Pancreas (tissue), 10 donors: Measurements from ENCODE around the gene CILP2. TPM values are rescaled to one million over a fixed set of nuclear protein-coding genes. Genes with fewer than 3 reads are reported as not detected.

ENCODE experiments used
- ATAC-seq, 4 donors: fragments of 200-7000 bp; cut with Tn5 transposase; one replicate each; pipeline versions ENCODE4 v1.8.0 to v1.9.1; 2020; ENCODE audit warnings: mild to moderate bottlenecking in 4 of 4, moderate library complexity in 4 of 4
- DNase-seq, 6 donors: peaks; one replicate each; pipeline ENCODE4 v3.0.0-alpha.2; 2020
- FAIRE-seq: peaks from 2 replicates; lab custom pipeline; 2012; peaks lifted over from hg19 to GRCh38; lab: Jason Lieb, UNC
- H3K27ac ChIP-seq, 4 donors: fragments of 200-600 bp; sonication (generic); 1 replicate in 3 of 4; 2 replicates in 1 of 4; pipeline versions ENCODE4 v1.5.0 to v1.8.0; 2020
- H3K27me3 ChIP-seq, 4 donors: fragments of 200-600 bp; one replicate each; pipeline ENCODE4 v1.8.0; 2021
- H3K36me3 ChIP-seq, 3 donors: fragments of 200-600 bp; sonication (generic) in 1 of 3; one replicate each; pipeline versions ENCODE4 v1.5.0 to v1.8.0; 2020 to 2021
- H3K4me1 ChIP-seq, 3 donors: fragments of 200-600 bp; one replicate each; pipeline ENCODE4 v1.8.0; 2021
- H3K4me3 ChIP-seq, 4 donors: fragments of 200-600 bp; sonication (generic) in 2 of 4; one replicate each; pipeline versions ENCODE4 v1.5.0 to v1.8.0; 2020 to 2021
- H3K9me3 ChIP-seq, 4 donors: fragments of 200-600 bp; one replicate each; pipeline ENCODE4 v1.8.0; 2021
- CTCF ChIP-seq, 4 donors: fragments of 200-600 bp; sonication (generic) in 3 of 4; IDR thresholded peaks; one replicate each; pipeline versions ENCODE4 v1.5.0 to v1.8.0; 2021; ENCODE audit warnings: antibody characterized with exemption in 4 of 4
- WGBS, 2 donors: extraction: QIAGEN DNeasy Blood & Tissue Kit; methylation state at CpG; one replicate each; pipeline ENCODE4 v1.1.7; 2013; 5-methylcytosine and 5-hydroxymethylcytosine counted together
- intact Hi-C, 3 donors: fragments of 100-400 bp; cut with DNase I; formaldehyde crosslinking; loops; one replicate each; pipeline versions ENCODE4 v1.11.1 to v1.14.2; 2022
- polyA plus RNA-seq, 2 donors: library from polyadenylated mRNA; stranded (reverse); fragments of 200-250 nt; gene quantifications; one replicate each; pipeline ENCODE4 v1.2.3, GENCODE V29; 2013
- total RNA-seq, 6 donors: library from RNA; stranded (reverse); fragmentation: NEBNext Ultra II Directional in 4 of 6; extraction: Animal tissue kit (Norgen Biotek cat#: 25700) in 4 of 6; gene quantifications; one replicate each; pipeline versions ENCODE4 v1.2.1 to v1.2.4, GENCODE V29; 2021 to 2023
- donor health status: healthy with polysubstance abuse.
- donor health status: DM: no; HTN: no; CAD: no; lungs with moderate emphysema.
- donor health status: DM: no; HTN: no; CAD: no.
- donor health status: control.
- donor health status: control.
- donor health status: Bipolar disorder and iron deficiency.
- donor health status: DM: yes; HTN: yes; CAD: no.
- donor health status: DM: no; HTN: no; CAD: no.
- donor health status: DM: no; HTN: no; CAD: no.
- donor health status: DM: yes; HTN: yes; CAD: no.

The CILP2 gene
- total and polyA plus RNA-seq, 8 donors, result 0.12 to 1.4 TPM; not detected in 6

DNA sequence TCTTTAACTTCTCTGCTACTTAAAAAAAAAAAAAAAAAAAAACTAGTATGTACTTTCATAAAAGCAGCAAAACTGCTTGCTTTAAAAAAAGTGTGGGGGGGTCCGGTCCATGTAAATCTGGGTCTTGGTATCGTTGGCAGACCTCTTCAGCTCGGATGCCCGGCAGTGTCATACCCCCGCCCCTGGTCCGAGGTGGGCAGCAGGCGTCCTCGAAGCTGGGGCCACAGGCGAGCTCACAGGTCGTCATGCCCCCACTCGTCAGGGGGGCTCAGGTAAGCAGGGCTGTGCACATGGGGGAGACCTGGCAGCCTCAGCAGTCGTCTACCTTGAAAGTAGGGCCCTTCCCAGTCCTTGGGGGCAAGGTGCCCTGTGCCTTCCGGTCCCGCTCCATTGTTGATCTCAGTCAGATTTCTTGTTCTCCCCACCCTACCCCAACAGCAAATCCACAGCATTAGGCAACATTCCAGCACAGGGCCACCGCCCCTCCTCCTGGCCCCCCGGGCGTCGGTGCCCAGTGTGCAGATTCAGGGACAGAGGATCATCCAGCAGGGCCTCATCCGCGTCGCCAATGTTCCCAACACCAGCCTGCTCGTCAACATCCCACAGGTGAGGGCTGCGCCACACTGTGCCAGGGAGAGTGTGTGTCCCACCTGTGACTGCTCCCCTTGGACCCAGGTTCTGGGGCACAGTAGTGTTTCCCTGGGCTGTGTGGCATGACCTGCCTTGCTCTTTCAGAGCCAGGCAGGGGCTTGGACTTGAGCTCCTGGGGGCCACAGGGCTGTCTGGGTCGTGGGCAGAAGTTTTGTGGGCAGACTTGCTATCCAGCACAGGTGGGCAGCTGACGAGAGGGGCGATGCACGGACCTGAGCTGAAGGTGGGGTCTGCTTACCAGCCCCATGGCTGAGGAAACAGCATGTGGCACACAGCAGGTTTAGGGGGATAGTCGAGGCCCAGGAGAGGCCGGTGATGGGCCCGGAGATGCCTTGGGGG lies 42.2 kb upstream of the CILP2 start:
- intact Hi-C loops, result no loop called here
- FAIRE-seq, result no peak
- Histone ChIP-seq H3K27me3 (no peaks in the 10 kb centered on the region), H3K36me3 (peaks cover 7 to 24% (median 23%) of the 10 kb centered on the region in 3 donors), H3K4me3 (no peak overlapping the region), H3K9me3 (no peaks in the 10 kb centered on the region), H3K27ac (no peak overlapping the region), H3K4me1 (no peaks in the 10 kb centered on the region)
- ATAC-seq, result no peak
- TF ChIP-seq CTCF (IDR thresholded peaks at IDR 0.05), result no peak
- DNase-seq, result peak in 1 of 6 donors; percentile 58
- 92% methylated on average over 30 of the region's 30 CpGs for WGBS, 2 donors

DNA sequence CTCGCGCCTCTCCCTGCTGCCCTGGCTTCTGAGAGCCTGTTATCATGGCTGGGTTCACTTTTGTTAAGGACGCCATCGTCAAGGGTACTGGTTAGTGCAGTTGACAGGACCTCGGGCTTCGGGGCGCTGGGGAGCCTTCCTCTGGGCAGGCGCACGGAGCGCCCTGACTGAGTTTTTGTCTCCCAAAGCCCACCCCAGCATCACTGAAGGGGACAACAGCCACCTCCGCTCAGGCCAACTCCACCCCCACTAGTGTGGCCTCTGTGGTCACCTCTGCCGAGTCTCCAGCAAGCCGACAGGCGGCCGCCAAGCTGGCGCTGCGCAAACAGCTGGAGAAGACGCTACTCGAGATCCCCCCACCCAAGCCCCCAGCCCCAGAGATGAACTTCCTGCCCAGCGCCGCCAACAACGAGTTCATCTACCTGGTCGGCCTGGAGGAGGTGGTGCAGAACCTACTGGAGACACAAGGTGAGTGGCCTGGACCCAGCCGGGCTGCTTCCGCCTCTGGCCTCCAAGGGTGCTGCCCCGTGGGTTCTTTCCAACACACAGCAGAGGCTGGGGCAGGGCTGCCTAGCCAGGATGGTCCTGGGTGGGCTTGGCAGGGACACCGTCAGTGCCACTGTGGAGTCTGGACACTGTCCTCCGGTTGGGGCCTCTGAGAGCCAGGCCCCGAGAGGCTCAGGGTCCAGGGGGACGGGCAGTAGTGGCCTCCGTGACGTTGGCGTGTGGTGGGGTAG lies 39.6 kb upstream of the CILP2 start:
- FAIRE-seq (no peak), DNase-seq (peak in 1 of 6 donors; percentile 44), ATAC-seq (no peak)
- Histone ChIP-seq H3K4me1 (no peaks in the 10 kb centered on the region), H3K27me3 (no peaks in the 10 kb centered on the region), H3K9me3 (no peaks in the 10 kb centered on the region), H3K36me3 (peaks cover 7 to 41% (median 23%) of the 10 kb centered on the region in 3 donors), H3K4me3 (no peak overlapping the region), H3K27ac (no peak overlapping the region)
- 92 to 95% methylated on average over 33 of the region's 33 CpGs for WGBS, 2 donors
- intact Hi-C loops, result no loop called here
- TF ChIP-seq CTCF (IDR thresholded peaks at IDR 0.05), result no peak

- FAIRE-seq (no peak), ATAC-seq (no peak), DNase-seq (no peak)
- TF ChIP-seq CTCF (IDR thresholded peaks at IDR 0.05), result no peak
- Histone ChIP-seq H3K4me1 (no peaks in the 10 kb centered on the region), H3K27me3 (no peaks in the 10 kb centered on the region), H3K27ac (no peak overlapping the region), H3K4me3 (no peak overlapping the region), H3K36me3 (peaks cover 7 to 43% (median 15%) of the 10 kb centered on the region in 3 donors), H3K9me3 (no peaks in the 10 kb centered on the region)
- intact Hi-C loops, result no loop called here
- WGBS, 2 donors, result 91 to 92% methylated on average over 18 of the region's 18 CpGs
Measured at GRCh38 chr19:19499272-19499995, 38.6 kb upstream of the CILP2 start.

- DNase-seq, result peak in 2 of 6 donors; percentile 10 to 74
- Histone ChIP-seq H3K27me3 (no peaks in the 10 kb centered on the region), H3K9me3 (no peaks in the 10 kb centered on the region), H3K4me1 (no peaks in the 10 kb centered on the region), H3K27ac (no peak overlapping the region), H3K36me3 (peaks cover 7 to 55% (median 9%) of the 10 kb centered on the region in 3 donors), H3K4me3 (no peak overlapping the region)
- no peak for ATAC-seq
- no peak for FAIRE-seq
- intact Hi-C loops, result no loop called here
- TF ChIP-seq CTCF (IDR thresholded peaks at IDR 0.05), result no peak
- 92 to 95% methylated on average over 34 of the region's 34 CpGs for WGBS, 2 donors
Measured at GRCh38 chr19:19500975-19501644, 37.0 kb upstream of the CILP2 start.
